ENCODE results near the gene CIB4.

The CIB4 gene

GRCh38 chr2:26595146-26595545 is 46.0 kb downstream of the CIB4 start:
- H3K27ac ChIP-seq (ENCODE audit: low read length) = no peak overlapping the region
- no peak overlapping the region for H3K4me3 ChIP-seq (ENCODE audit: low read length)
- no peaks in the 10 kb centered on the region for H3K36me3 ChIP-seq (ENCODE audit: control insufficient read depth, low read depth, low read length)
- H3K4me1 ChIP-seq (ENCODE audit: control insufficient read depth, low read depth, low read length) = peaks cover 5% of the 10 kb centered on the region
- no peaks in the 10 kb centered on the region for H3K9me3 ChIP-seq (ENCODE audit: control insufficient read depth, low read depth, low read length)
- no peak overlapping the region for H3K9ac ChIP-seq (ENCODE audit: low read length)
- no peaks in the 10 kb centered on the region for H3K27me3 ChIP-seq (ENCODE audit: control insufficient read depth, insufficient read depth, low read length)

GRCh38 chr2:26591619-26592505 is 49.3 kb downstream of the CIB4 start:
- no peaks in the 10 kb centered on the region for H3K9me3 ChIP-seq (ENCODE audit: control insufficient read depth, low read depth, low read length)
- H3K4me3 ChIP-seq (ENCODE audit: low read length) = no peak overlapping the region
- H3K4me1 ChIP-seq (ENCODE audit: control insufficient read depth, low read depth, low read length) = peaks cover 5% of the 10 kb centered on the region
- H3K27me3 ChIP-seq (ENCODE audit: control insufficient read depth, insufficient read depth, low read length) = no peaks in the 10 kb centered on the region
- no peak overlapping the region for H3K27ac ChIP-seq (ENCODE audit: low read length)
- H3K36me3 ChIP-seq (ENCODE audit: control insufficient read depth, low read depth, low read length) = no peaks in the 10 kb centered on the region
- no peak overlapping the region for H3K9ac ChIP-seq (ENCODE audit: low read length)

GRCh38 chr2:26590980-26591618 is 50.1 kb downstream of the CIB4 start:
- Histone ChIP-seq H3K27ac (ENCODE audit: low read length) (no peak overlapping the region), H3K4me1 (ENCODE audit: control insufficient read depth, low read depth, low read length) (peaks cover 5% of the 10 kb centered on the region), H3K9me3 (ENCODE audit: control insufficient read depth, low read depth, low read length) (no peaks in the 10 kb centered on the region), H3K36me3 (ENCODE audit: control insufficient read depth, low read depth, low read length) (no peaks in the 10 kb centered on the region), H3K27me3 (ENCODE audit: control insufficient read depth, insufficient read depth, low read length) (no peaks in the 10 kb centered on the region), H3K9ac (ENCODE audit: low read length) (no peak overlapping the region), H3K4me3 (ENCODE audit: low read length) (no peak overlapping the region)

- no peak overlapping the region for H3K9ac ChIP-seq (ENCODE audit: low read length)
- H3K27me3 ChIP-seq (ENCODE audit: control insufficient read depth, insufficient read depth, low read length) = no peaks in the 10 kb centered on the region
- no peaks in the 10 kb centered on the region for H3K36me3 ChIP-seq (ENCODE audit: control insufficient read depth, low read depth, low read length)
- no peaks in the 10 kb centered on the region for H3K9me3 ChIP-seq (ENCODE audit: control insufficient read depth, low read depth, low read length)
- no peak overlapping the region for H3K4me3 ChIP-seq (ENCODE audit: low read length)
- H3K4me1 ChIP-seq (ENCODE audit: control insufficient read depth, low read depth, low read length) = peaks cover 3% of the 10 kb centered on the region
- no peak overlapping the region for H3K27ac ChIP-seq (ENCODE audit: low read length)
Measured at GRCh38 chr2:26590508-26590907, 50.7 kb downstream of the CIB4 start.

GRCh38 chr2:26588576-26588975 is 52.6 kb downstream of the CIB4 start:
- no peaks in the 10 kb centered on the region for H3K27me3 ChIP-seq (ENCODE audit: control insufficient read depth, insufficient read depth, low read length)
- H3K9ac ChIP-seq (ENCODE audit: low read length) = no peak overlapping the region
- H3K4me3 ChIP-seq (ENCODE audit: low read length) = no peak overlapping the region
- no peaks in the 10 kb centered on the region for H3K9me3 ChIP-seq (ENCODE audit: control insufficient read depth, low read depth, low read length)
- H3K36me3 ChIP-seq (ENCODE audit: control insufficient read depth, low read depth, low read length) = no peaks in the 10 kb centered on the region
- H3K27ac ChIP-seq (ENCODE audit: low read length) = no peak overlapping the region
- H3K4me1 ChIP-seq (ENCODE audit: control insufficient read depth, low read depth, low read length) = no peaks in the 10 kb centered on the region

GRCh38 chr2:26587994-26588393 is 53.2 kb downstream of the CIB4 start:
- Histone ChIP-seq H3K4me1 (ENCODE audit: control insufficient read depth, low read depth, low read length) (no peaks in the 10 kb centered on the region), H3K27ac (ENCODE audit: low read length) (no peak overlapping the region), H3K27me3 (ENCODE audit: control insufficient read depth, insufficient read depth, low read length) (no peaks in the 10 kb centered on the region), H3K9ac (ENCODE audit: low read length) (no peak overlapping the region), H3K9me3 (ENCODE audit: control insufficient read depth, low read depth, low read length) (no peaks in the 10 kb centered on the region), H3K36me3 (ENCODE audit: control insufficient read depth, low read depth, low read length) (no peaks in the 10 kb centered on the region), H3K4me3 (ENCODE audit: low read length) (no peak overlapping the region)

GRCh38 chr2:26585966-26586365 is 55.2 kb downstream of the CIB4 start:
- Histone ChIP-seq H3K9me3 (ENCODE audit: control insufficient read depth, low read depth, low read length) (no peaks in the 10 kb centered on the region), H3K4me3 (ENCODE audit: low read length) (no peak overlapping the region), H3K4me1 (ENCODE audit: control insufficient read depth, low read depth, low read length) (no peaks in the 10 kb centered on the region), H3K27ac (ENCODE audit: low read length) (no peak overlapping the region), H3K27me3 (ENCODE audit: control insufficient read depth, insufficient read depth, low read length) (no peaks in the 10 kb centered on the region), H3K9ac (ENCODE audit: low read length) (no peak overlapping the region), H3K36me3 (ENCODE audit: control insufficient read depth, low read depth, low read length) (no peaks in the 10 kb centered on the region)

GRCh38 chr2:26585100-26585499 is 56.1 kb downstream of the CIB4 start:
- no peaks in the 10 kb centered on the region for H3K9me3 ChIP-seq (ENCODE audit: control insufficient read depth, low read depth, low read length)
- H3K36me3 ChIP-seq (ENCODE audit: control insufficient read depth, low read depth, low read length) = no peaks in the 10 kb centered on the region
- H3K4me3 ChIP-seq (ENCODE audit: low read length) = no peak overlapping the region
- no peaks in the 10 kb centered on the region for H3K27me3 ChIP-seq (ENCODE audit: control insufficient read depth, insufficient read depth, low read length)
- no peak overlapping the region for H3K27ac ChIP-seq (ENCODE audit: low read length)
- no peak overlapping the region for H3K9ac ChIP-seq (ENCODE audit: low read length)
- H3K4me1 ChIP-seq (ENCODE audit: control insufficient read depth, low read depth, low read length) = no peaks in the 10 kb centered on the region

GRCh38 chr2:26584656-26585055 is 56.5 kb downstream of the CIB4 start:
- no peaks in the 10 kb centered on the region for H3K27me3 ChIP-seq (ENCODE audit: control insufficient read depth, insufficient read depth, low read length)
- H3K36me3 ChIP-seq (ENCODE audit: control insufficient read depth, low read depth, low read length) = no peaks in the 10 kb centered on the region
- H3K9ac ChIP-seq (ENCODE audit: low read length) = no peak overlapping the region

GRCh38 chr2:26584191-26584590 is 57.0 kb downstream of the CIB4 start:
- Histone ChIP-seq H3K27me3 (ENCODE audit: control insufficient read depth, insufficient read depth, low read length) (no peaks in the 10 kb centered on the region), H3K4me3 (ENCODE audit: low read length) (no peak overlapping the region), H3K9ac (ENCODE audit: low read length) (no peak overlapping the region), H3K27ac (ENCODE audit: low read length) (no peak overlapping the region), H3K9me3 (ENCODE audit: control insufficient read depth, low read depth, low read length) (no peaks in the 10 kb centered on the region), H3K36me3 (ENCODE audit: control insufficient read depth, low read depth, low read length) (no peaks in the 10 kb centered on the region), H3K4me1 (ENCODE audit: control insufficient read depth, low read depth, low read length) (no peaks in the 10 kb centered on the region)

More at GRCh38 chr2:26584656-26585055, 56.5 kb downstream of the CIB4 start:
- H3K27ac ChIP-seq (ENCODE audit: low read length) = no peak overlapping the region
- no peak overlapping the region for H3K4me3 ChIP-seq (ENCODE audit: low read length)
- no peaks in the 10 kb centered on the region for H3K9me3 ChIP-seq (ENCODE audit: control insufficient read depth, low read depth, low read length)
- no peaks in the 10 kb centered on the region for H3K4me1 ChIP-seq (ENCODE audit: control insufficient read depth, low read depth, low read length)

- Histone ChIP-seq H3K36me3 (ENCODE audit: control insufficient read depth, low read depth, low read length) (no peaks in the 10 kb centered on the region), H3K27me3 (ENCODE audit: control insufficient read depth, insufficient read depth, low read length) (peaks cover 3% of the 10 kb centered on the region), H3K4me3 (ENCODE audit: low read length) (no peak overlapping the region), H3K9ac (ENCODE audit: low read length) (no peak overlapping the region), H3K27ac (ENCODE audit: low read length) (no peak overlapping the region), H3K9me3 (ENCODE audit: control insufficient read depth, low read depth, low read length) (no peaks in the 10 kb centered on the region), H3K4me1 (ENCODE audit: control insufficient read depth, low read depth, low read length) (no peaks in the 10 kb centered on the region)
Measured at GRCh38 chr2:26583381-26583911, 57.7 kb downstream of the CIB4 start.
